GM19468 (cell line): ENCODE measurements around the gene ACAP3.

Source experiments
- ATAC-seq: cut with Tn5 transposase; IDR thresholded peaks from one replicate; pipeline ENCODE4 v1.9.1; 2021; ENCODE audit warnings: mild to moderate bottlenecking, moderate library complexity, moderate number of reproducible peaks; ENCODE audit not compliant: unreplicated experiment; ENCODE audit errors: extremely low read depth

Gene ACAP3

DNA sequence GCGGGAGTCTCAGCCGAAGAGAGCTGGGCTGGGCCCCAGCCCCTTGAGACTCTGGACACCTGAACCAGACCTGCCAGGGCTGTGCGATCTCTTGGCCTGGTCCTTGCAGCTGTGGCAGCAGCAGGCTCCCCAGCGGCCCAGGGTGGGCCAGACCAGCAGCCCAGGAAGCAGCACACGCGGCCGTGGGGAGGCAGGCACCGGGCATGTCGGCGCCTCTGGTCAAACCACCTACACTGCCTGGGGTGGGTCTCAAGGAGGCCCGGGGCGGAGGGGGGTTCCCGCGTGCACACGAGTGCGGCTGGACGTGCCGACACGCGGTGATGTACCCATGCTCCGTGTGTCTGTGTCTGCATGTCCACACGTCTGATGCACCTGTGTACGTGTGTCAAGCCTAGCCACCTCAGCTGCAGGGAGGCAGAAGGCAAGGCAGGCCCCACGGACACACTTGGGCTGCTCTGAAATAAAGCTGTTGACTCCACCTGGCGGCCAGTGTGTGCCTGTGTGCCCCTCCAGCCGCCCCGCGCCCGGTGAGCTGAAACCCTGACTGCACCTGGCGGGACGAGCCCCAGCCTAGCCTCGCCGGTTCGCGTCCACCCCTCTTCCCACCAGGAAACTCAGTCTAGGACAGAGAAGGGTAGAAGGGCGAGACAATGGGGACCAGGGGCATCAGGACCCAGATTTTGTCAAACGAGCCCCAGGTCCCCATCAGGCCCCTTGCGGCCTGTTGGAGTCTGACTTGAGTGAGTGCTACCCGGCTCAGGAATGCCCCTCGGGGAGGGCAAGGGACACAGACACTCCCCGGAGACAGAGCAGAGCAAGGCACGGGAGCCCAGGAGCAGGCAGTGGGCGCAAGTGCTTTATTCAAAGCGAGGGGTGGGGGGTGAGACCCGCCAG lies 15.9 kb downstream of the ACAP3 start:
- no peak for ATAC-seq

DNA sequence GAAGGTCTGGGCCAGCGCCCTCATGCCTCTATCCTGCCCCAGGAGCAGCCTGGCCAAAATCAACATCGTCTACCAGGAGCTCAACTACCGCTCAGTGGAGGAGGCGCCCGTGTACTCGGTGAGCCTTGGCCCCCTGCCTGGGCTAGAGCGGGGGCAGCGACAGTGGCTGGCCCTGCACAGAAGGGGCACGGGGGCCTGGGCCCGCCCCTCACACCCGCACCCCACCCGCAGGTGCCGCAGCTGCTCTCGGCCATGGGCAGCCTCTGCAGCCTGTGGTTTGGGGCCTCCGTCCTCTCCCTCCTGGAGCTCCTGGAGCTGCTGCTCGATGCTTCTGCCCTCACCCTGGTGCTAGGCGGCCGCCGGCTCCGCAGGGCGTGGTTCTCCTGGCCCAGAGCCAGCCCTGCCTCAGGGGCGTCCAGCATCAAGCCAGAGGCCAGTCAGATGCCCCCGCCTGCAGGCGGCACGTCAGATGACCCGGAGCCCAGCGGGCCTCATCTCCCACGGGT lies 16.7 kb downstream of the ACAP3 start:
- ATAC-seq: no peak

DNA sequence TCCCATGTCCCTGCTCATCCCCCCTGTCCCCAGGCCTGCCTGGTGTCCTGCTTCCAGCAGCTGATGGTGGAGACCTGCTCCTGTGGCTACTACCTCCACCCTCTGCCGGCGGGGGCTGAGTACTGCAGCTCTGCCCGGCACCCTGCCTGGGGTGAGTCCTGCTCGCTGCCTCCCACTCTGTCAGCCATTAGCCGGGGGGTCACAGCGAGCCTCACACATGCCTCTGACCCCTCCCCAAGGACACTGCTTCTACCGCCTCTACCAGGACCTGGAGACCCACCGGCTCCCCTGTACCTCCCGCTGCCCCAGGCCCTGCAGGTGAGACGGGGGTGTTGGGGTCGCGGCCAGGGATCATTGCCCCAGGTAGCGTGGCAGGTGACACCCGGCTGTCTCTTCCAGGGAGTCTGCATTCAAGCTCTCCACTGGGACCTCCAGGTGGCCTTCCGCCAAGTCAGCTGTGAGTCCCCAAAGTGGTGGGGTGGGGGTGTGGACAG lies 17.4 kb downstream of the ACAP3 start:
- no peak for ATAC-seq

DNA sequence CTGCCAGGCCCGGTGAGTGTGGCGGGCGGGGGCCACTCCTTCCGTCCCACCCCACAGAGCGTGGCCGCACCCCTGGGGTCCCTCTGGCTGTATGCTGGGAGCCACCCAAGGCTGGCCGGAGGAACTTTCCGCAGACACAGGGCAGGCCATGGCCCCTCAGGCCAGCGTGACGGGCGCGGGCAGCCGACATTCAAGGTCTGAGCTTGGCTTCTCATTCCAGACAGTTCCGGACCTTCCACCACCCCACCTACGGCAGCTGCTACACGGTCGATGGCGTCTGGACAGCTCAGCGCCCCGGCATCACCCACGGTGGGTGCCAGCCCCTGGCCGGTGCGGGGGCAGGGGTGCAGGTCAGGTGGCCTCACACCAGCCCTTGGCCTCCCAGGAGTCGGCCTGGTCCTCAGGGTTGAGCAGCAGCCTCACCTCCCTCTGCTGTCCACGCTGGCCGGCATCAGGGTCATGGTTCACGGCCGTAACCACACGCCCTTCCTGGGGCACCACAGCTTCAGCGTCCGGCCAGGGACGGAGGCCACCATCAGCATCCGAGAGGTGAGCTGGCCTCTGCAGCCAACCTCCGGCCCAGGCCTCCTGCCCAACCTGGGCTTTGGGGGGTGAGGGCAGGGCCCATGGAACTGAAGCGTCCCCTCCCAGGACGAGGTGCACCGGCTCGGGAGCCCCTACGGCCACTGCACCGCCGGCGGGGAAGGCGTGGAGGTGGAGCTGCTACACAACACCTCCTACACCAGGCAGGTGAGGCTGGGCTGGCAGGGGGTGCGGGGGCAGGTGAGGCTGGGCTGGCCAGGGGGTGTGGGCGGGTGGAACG lies 20.2 kb downstream of the ACAP3 start:
- ATAC-seq: no peak

DNA sequence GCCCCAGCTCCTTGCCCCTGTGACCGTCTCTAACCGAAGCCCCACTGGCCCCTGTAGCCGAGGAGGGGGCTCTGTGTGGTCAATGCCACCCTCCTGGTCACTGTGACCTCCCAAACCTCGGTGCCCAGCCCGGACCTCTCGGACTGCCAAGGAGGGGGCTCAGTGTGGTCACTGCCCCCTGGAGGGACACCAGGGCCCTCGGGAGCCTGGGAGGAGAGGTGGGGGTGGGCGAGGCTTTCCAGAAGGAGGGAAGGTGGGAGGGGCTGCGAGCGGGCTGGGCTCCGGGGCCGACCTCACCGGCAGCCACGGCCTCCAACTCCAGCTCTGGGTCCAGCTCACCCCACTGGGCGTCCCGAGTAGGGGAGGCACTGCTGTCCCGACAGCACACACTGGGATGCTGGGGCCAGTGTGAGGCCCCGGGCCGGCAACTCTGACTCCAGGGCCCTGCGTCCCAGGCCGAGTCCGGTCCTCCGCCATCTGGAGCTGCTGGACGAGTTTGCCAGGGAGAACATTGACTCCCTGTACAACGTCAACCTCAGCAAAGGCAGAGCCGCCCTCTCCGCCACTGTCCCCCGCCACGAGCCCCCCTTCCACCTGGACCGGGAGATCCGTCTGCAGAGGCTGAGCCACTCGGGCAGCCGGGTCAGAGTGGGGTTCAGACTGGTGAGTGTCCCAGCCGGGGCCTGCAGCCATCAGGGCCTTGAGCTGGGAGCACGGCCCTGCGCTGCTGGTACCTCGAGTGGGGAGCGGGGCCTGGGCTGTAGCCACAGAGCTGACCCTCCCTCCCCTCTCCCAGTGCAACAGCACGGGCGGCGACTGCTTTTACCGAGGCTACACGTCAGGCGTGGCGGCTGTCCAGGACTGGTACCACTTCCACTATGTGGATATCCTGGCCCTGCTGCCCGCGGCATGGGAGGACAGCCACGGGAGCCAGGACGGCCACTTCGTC lies 21.1 kb downstream of the ACAP3 start:
- no peak for ATAC-seq

DNA sequence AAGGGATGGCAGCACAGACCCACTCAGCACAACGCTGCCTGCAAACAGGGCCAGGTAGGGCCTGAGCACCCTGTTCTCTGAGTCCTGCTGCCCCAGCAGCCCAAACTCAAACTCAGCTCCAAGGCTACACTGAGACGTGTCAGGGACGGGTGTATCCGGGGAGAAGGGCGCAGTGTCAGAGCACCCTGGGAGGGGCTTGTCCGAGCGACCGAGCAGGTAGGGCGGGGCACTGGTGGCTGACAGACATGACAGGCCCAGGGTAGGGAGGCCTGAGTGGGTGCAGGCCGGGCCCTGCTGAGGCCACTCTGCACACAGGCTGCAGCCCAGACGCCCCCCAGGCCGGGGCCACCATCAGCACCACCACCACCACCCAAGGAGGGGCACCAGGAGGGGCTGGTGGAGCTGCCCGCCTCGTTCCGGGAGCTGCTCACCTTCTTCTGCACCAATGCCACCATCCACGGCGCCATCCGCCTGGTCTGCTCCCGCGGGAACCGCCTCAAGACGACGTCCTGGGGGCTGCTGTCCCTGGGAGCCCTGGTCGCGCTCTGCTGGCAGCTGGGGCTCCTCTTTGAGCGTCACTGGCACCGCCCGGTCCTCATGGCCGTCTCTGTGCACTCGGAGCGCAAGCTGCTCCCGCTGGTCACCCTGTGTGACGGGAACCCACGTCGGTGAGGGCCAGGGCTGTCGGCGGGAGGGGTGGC lies 22.0 kb downstream of the ACAP3 start:
- no peak for ATAC-seq

DNA sequence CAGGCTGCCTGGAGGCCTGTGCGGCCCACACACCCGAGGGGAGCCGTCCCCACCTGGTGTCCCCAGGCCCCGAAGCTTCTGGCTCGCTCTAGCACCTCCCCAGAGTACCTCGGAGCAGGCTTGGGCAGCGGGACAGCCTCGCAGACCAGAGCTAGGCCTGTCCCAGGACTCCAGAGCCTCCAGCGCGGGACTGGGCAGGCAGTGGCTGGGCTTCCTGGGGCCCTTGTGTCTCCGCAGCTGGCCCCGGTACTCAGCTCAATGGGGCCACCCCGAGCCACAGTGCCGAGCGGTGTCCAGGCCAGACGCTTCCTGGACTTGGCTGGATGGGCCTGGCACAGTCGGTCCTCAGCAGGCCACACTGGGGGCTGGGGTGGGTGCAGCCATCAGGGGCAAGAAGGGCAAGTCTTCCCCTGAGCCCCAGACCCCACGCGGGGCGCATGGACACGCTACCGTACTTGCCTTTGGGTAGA lies 22.6 kb downstream of the ACAP3 start:
- no peak for ATAC-seq

DNA sequence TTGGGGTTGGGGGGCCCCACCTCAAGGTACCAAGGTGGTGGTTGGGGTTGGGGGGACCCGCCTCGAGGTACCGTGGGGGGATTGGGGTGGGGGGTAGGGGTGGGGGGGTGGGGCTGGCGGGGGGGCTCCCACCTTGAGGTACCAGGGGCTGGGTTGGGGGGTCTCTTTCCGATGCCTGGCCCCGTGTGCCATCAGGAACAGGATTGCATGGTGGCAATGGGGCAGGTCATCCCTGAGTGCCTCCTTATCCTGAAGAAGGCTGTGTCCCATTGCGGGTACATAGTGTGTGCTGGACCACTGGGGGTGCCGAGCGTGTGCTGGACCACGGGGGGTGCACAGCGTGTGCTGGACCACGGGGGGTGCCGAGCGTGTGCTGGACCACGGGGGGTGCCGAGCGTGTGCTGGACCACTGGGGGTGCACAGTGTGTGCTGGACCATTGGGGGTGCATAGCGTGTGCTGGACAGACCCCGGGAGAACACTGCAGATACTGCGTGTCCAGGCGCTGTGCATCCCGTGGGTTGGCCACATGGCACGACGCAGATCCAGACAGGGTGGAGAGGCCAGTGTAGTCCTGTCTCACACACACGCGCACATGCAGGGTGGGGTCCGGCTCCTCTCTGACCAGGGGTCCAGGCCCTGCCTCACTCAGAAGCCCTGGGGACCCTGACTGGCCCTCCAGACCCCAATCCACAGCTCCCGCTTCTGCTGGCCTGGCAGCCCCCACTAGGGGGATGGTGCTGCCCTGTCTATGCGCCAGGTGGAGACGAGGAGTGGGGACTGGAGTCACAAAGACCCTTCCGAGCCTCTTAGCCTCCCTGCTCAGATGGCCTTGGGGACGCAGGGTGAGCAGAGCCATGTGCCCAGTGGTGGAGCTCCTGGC lies 23.3 kb downstream of the ACAP3 start:
- ATAC-seq: no peak

DNA sequence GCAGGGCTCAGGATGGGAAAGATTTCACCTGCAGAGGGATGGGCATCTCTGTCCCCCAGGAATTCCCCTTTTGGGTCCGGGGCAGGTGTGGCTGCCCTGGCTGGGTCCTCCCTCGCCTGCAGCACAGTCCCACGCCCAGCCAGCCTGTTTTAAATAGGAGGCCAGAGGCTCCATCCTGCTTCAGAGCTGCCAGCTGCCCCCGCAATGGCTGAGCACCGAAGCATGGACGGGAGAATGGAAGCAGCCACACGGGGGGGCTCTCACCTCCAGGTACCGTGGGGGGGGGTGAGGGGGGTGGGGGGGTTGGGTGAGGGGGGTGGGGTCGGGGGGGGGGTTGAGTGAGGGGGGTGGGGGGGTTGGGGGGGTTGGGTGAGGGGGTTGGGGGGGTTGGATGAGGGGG lies 23.9 kb downstream of the ACAP3 start:
- ATAC-seq: no peak

DNA sequence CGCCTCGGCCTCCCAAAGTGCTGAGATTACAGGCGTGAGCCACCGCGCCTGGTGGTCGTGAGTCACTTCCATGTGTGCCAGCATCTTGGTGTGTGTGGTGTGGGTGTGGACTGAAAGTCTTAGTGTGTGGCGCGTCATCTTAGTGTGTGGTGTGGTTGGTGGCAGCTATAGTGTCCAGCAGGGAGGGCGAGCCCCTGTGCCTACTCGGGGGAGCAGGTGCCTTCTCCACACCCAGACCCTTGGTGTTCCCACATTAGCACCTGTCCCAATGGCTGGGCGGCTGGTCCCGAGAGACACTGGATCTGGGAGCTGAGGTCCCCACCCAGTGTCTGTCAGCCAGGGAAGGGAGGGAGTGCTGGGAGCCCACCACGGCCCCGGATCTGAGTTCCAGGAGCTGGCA lies 24.7 kb downstream of the ACAP3 start:
- no peak for ATAC-seq

DNA sequence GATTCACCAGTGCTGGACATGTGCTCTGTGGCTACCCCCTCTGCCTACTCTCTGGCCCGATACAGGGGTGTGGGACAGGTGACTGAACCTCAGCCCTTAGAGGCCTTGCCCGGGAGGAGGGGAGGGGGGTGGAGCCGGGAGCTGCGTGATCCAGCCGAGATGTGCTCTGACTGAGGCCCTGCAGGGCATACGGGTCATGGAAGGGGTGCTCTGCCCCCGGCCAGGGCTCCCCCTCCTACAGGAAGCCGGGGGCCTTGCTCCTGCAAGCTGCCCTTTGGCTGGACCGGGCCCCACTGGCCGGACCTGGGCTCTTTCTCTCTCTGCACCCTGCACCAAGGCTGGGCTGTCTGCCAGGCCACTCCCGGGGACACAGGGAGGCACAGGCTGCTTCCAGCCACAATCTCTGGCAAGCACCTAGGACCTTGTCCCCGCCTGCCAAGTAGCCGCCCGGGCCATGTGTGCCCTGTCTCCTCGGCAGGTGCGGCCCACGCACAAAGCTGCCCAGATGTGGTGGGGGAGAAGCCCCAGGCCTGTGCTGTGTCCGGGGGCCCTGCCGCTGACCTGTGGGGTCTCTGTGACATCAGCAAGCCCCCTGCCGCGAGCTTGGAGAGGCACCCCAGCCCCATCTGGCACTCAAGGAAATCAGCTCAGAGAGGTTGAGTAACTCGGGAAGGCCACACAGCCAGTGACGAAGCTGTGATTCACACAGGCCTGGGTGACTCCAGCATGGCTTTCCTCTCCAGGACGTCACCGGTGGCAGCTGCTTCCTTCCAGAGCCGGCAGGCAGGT lies 26.0 kb downstream of the ACAP3 start:
- ATAC-seq: no peak

DNA sequence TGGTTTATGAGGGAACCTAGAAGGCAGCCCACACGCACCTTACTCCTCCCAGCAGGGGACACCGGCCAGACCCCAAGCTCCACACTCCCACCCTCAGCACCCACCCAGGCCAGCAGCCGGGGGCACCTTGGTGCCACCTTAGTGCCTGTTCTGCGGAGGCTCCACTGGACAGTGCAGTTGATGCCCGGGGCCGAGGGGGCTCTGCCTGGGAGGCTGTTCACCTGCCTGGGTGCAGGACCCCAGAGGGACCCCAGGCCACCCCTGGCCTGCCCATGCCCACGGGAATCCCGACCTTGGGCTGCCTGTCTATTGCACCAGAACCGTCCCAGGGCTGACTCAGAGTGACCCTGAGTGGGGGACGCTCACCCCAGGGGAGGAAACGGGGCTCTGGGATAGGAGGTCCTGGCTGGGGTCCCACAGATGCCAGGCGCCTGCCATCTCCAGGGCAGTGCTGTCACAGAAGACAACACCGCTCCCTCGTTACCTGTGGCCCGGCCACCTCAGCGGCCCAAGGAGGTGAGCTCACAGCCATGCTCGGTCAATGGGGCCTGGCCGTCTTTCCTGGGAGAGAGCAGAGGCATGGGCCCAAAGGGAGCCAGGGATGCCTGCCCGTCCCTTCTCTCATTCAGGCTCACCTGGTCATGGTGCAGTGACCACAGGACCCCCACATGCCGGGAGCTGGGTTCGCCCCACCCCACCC lies 26.8 kb downstream of the ACAP3 start:
- no peak for ATAC-seq

DNA sequence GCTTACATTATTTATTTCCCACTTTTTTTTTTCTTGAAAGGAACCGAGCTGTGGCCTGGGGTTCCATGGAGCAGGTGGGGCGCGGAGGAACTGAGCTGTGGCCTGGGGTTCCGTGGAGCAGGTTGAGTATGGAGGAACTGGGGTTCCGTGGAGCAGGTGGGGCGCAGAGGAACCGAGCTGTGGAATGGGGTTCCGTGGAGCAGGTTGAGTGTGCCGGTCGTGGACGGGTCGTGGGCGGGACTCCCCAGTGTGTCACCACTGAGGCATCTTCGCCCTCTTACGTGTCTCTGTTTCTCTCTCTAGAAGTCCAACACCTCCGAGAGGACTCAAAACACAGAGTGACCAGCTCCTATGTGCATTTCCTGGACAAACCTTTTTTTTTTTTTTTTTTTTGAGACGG lies 28.7 kb downstream of the ACAP3 start:
- ATAC-seq: no peak

DNA sequence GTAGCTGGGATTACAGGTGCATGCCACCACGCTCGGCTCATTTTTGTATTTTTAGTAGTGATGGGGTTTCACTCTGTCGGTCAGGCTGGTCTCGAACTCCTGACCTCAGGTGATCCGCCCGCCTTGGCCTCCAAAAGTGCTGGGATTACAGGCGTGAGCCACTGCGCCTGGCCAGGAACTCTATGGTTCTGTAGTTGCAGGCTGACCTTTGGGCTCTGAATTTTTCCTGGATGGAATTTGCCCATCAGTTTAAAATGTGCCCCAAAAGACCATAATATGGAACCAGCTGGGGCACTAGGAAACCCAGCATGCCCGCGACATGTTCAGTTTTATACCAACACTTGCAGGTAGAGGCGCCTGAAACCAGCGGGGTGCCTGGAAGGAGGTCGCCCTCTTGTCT lies 29.1 kb downstream of the ACAP3 start:
- no peak for ATAC-seq

DNA sequence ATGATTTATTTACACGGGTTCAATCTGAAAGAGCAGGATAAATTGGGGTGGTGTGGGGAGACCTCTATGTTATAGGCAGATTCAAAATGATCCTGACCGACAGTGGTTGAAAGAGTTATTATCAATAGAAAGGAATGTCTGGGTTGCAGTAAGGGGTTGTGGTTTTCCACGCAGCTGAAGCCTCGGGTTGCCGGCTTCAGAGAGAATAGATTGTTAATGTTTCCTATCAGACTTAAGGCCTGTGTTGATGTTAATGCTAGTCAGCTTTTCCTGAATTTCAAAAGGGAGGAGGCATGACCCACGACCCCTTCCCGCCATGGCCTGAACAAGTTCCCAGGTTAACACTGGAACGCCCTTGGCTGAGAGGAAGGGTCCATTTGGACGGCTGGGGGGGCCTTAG lies 31.9 kb downstream of the ACAP3 start:
- ATAC-seq: no peak

DNA sequence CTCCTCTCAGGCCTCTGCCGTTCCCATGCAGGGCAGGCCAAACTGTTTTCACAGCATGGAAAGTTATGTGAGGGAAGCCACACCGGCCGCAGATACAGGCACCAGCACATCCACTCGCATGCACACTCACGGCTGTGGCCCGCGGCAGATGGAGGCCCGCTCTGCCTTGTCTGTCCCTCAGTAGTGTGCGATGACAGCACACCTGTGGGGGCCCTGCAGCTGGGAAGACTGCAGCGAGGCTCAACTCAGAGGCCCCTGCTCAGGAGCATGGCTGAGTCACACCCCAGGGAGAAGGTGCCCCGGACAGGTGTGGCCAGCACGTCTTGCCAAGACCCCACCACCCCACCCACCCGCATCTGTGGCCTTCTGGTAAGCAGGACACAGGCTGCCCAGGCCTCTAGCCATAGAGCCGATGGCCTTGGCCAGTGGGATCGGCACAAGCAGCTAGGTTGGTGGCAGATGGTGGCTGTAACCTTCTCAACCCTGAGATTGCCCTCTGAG lies 32.7 kb downstream of the ACAP3 start:
- ATAC-seq: no peak
